ENCODE data around the gene SPARCL1. TPM values are rescaled to one million over a fixed set of nuclear protein-coding genes. Genes with fewer than 3 reads are reported as not detected.

The SPARCL1 gene
- total and polyA plus RNA-seq, 9 of the 15 experiments (the other 6 are each of a cell fraction or from before 2014, with no cell fraction given), result 0.03 to 0.71 (median 0.05) TPM; not detected in 3

DNA sequence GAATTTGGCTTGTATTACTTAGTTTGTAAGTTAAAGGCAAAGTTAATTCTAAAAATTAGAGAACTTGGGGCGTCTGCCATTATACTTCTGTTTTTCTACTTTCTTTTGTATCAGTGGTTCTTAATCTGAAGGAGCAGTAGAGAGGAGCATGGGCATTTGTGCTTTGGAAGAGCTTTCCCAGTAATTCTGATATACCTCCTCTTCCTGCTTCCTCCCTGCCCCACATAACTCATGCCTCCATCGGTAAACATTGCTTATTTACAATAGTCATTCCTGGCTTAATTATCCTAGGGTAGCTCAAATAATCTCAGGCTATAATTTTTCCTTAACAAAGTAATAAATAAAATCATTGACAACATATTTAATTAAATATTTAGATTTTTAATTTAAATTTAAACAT is 37.1 kb upstream of the SPARCL1 start:
- no peak overlapping the region for H3K9ac ChIP-seq (ENCODE audit: insufficient read depth in 1 of 2, low read depth in 2 of 2, low read length in 2 of 2)
- in situ Hi-C loops (cut with MboI), result no loop called here
- CTCF ChIA-PET (ENCODE audit: low intra/inter-chr PET ratio), result no interaction called here
- H2AFZ ChIP-seq (ENCODE audit: low read depth, low read length), result no peak overlapping the region
- BruUV-seq (replicated peaks), result no TSS peak
- no peaks in the 10 kb centered on the region for H3K9me3 ChIP-seq (replicated peaks; ENCODE audit: control insufficient read depth, insufficient read depth, low read depth, low read length)
- no peak for FAIRE-seq
- DNase-seq (ENCODE audit: extremely low read depth in 1 of 4, low spot score in 3 of 4), result no peak
- 0% methylated on average over 2 of the region's 2 CpGs for WGBS (ENCODE audit: insufficient coverage, low coverage, missing lambda C conversion rate)
- POLR2A ChIA-PET, result interaction anchor here (1.5 kb wide), 1 partner anchor 18 kb away, joined by 3 read pairs; no protein-coding TSS in a partner anchor
- no peak for TF ChIP-seq KAT2B (IDR thresholded peaks at IDR 0.05; ENCODE audit: low read depth, low read length)
- TF ChIP-seq, protein P1, sequence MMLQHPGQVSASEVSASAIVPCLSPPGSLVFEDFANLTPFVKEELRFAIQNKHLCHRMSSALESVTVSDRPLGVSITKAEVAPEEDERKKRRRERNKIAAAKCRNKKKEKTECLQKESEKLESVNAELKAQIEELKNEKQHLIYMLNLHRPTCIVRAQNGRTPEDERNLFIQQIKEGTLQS (IDR thresholded peaks at IDR 0.05), result no peak
- TF ChIP-seq, protein P1 (CRISPR knock-in tag; conservative IDR thresholded peaks at IDR 0.05), result no peak
- TF ChIP-seq ZSCAN32 (CRISPR knock-in tag; IDR thresholded peaks at IDR 0.05), result no peak
- TF ChIP-seq NUFIP1 (IDR thresholded peaks at IDR 0.05; ENCODE audit: partially characterized antibody), result no peak
- TF ChIP-seq TCF7 (IDR thresholded peaks at IDR 0.05; ENCODE audit: borderline replicate concordance), result no peak
- no peak for TF ChIP-seq CREB1 (IDR thresholded peaks at IDR 0.05)
- no peak for TF ChIP-seq CREB1 (CRISPR knock-in tag; IDR thresholded peaks at IDR 0.05)
- no peak for TF ChIP-seq TAL1 (IDR thresholded peaks at IDR 0.05)
- no peak for TF ChIP-seq NR1H2 (CRISPR knock-in tag; IDR thresholded peaks at IDR 0.05)
- TF ChIP-seq ZNF445 (CRISPR knock-in tag; IDR thresholded peaks at IDR 0.05; ENCODE audit: low read depth), result no peak
- no peak for TF ChIP-seq CHD1 (IDR thresholded peaks at IDR 0.05; ENCODE audit: low read length)
- TF ChIP-seq PKNOX1 (IDR thresholded peaks at IDR 0.05), result no peak
- H3K4me2 ChIP-seq (ENCODE audit: insufficient read depth, low read length), result no peak overlapping the region
- no peaks in the 10 kb centered on the region for H3K36me3 ChIP-seq (ENCODE audit: control insufficient read depth, insufficient read depth, low read length)
- H3K4me1 ChIP-seq (replicated peaks in 1 of 2; ENCODE audit: control insufficient read depth in 2 of 2, insufficient read depth in 2 of 2, low read length in 2 of 2), result no peaks in the 10 kb centered on the region
- no peaks in the 10 kb centered on the region for H4K20me1 ChIP-seq (replicated peaks; ENCODE audit: control insufficient read depth, insufficient read depth, low read length)
- intact Hi-C loops (cut with micrococcal nuclease), result no loop called here
- no peaks in the 10 kb centered on the region; a peak in 2 of 5 replicates for H3K27me3 ChIP-seq (ENCODE audit: control insufficient read depth in 2 of 2, insufficient read depth in 2 of 2, low read length in 2 of 2)
- no peak overlapping the region for H3K4me3 ChIP-seq
- no peaks in the 10 kb centered on the region for H3K79me2 ChIP-seq (ENCODE audit: control insufficient read depth, insufficient read depth, low read length)
- no peak overlapping the region for H3K27ac ChIP-seq (ENCODE audit: extremely low read depth, low read depth, low read length)
- H3K9me1 ChIP-seq (ENCODE audit: control insufficient read depth, insufficient read depth, low read length), result no peaks in the 10 kb centered on the region
- no peak for ATAC-seq

All from K562 (cell line).